Measurements from ENCODE around the gene ROR2. TPM values are rescaled to one million over a fixed set of nuclear protein-coding genes. Genes with fewer than 3 reads are reported as not detected.

Gene ROR2
- total RNA-seq, 1 experiment from 2014 or later: not detected

DNA sequence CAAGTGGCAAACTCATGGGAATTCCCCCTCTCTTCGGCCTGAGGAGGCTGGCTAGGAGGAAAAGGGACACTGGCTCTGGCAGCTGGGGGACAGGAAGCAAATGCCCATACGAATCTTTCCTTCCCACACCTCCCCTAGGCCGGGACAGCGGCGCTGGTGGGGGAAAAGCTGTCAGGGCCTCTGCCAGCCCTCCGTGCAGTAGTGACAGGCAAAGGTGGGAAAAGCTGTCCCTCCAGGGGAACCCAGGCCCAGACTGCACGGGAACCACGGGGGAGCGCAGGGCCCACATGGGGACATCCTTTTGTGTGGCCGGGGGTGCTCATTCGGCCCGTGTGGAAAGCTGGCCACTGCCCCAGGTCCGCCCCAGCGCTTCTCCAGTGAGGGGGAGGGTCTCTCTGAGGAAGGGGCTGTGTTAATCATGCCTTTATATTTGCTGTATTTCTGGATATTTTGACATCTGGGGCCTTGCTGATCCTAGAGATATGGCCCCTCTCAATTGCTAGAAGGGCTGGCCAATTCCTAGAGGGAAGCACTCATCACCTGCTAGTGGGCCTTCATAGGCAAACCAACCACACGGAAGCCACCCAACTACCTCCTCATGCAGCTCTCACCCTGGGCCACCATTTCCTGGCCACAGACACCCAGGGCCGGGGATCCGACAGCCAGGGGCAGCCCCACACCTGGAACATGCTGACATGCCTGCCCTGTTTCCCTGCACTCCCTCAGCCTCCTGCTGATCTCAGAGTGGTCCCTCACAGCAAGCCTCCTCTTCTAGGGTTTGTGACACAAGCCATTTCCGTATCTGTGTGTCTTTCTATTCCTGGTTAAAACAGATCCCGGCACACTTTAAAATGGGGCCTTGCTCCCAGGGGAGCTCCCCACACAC, 138.8 kb downstream of the ROR2 start:
- Histone ChIP-seq H3K36me3 (ENCODE audit: low read depth, low read length) (no peaks in the 10 kb centered on the region), H3K27me3 (ENCODE audit: low read length) (no peaks in the 10 kb centered on the region), H3K9ac (ENCODE audit: low read length) (no peak overlapping the region), H3K9me2 (replicated peaks; ENCODE audit: low read length) (no peaks in the 10 kb centered on the region), H3K9me3 (ENCODE audit: low read length) (no peaks in the 10 kb centered on the region), H3K4me1 (ENCODE audit: insufficient read depth, low read length) (no peaks in the 10 kb centered on the region), H3K4me3 (ENCODE audit: low read length) (no peak overlapping the region), H4K20me1 (ENCODE audit: low read length) (no peaks in the 10 kb centered on the region), H2AFZ (ENCODE audit: low read length) (no peak overlapping the region), H3K4me2 (ENCODE audit: low read length) (no peak overlapping the region), H3F3A (ENCODE audit: low read length, unreplicated experiment) (no peaks in the 10 kb centered on the region), H3K27ac (ENCODE audit: low read length) (no peak overlapping the region), H3K79me2 (ENCODE audit: low read length) (no peaks in the 10 kb centered on the region)
- no peak for TF ChIP-seq EZH2 (IDR thresholded peaks at IDR 0.05; ENCODE audit: low read length, unreplicated experiment)
- TF ChIP-seq EZH2phosphoT487 (IDR thresholded peaks at IDR 0.05; ENCODE audit: borderline replicate concordance, low read length): no peak
- TF ChIP-seq, protein P1, sequence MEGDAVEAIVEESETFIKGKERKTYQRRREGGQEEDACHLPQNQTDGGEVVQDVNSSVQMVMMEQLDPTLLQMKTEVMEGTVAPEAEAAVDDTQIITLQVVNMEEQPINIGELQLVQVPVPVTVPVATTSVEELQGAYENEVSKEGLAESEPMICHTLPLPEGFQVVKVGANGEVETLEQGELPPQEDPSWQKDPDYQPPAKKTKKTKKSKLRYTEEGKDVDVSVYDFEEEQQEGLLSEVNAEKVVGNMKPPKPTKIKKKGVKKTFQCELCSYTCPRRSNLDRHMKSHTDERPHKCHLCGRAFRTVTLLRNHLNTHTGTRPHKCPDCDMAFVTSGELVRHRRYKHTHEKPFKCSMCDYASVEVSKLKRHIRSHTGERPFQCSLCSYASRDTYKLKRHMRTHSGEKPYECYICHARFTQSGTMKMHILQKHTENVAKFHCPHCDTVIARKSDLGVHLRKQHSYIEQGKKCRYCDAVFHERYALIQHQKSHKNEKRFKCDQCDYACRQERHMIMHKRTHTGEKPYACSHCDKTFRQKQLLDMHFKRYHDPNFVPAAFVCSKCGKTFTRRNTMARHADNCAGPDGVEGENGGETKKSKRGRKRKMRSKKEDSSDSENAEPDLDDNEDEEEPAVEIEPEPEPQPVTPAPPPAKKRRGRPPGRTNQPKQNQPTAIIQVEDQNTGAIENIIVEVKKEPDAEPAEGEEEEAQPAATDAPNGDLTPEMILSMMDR (conservative IDR thresholded peaks at IDR 0.05; ENCODE audit: low read depth, low read length): no peak
- CTCF ChIA-PET: no interaction called here
- intact Hi-C loops (cut with micrococcal nuclease): no loop called here
- POLR2A ChIA-PET (ENCODE audit: unreplicated experiment): no interaction called here
- no TSS peak for BruUV-seq (replicated peaks)
- ATAC-seq (no peak), DNase-seq (no peak)

DNA sequence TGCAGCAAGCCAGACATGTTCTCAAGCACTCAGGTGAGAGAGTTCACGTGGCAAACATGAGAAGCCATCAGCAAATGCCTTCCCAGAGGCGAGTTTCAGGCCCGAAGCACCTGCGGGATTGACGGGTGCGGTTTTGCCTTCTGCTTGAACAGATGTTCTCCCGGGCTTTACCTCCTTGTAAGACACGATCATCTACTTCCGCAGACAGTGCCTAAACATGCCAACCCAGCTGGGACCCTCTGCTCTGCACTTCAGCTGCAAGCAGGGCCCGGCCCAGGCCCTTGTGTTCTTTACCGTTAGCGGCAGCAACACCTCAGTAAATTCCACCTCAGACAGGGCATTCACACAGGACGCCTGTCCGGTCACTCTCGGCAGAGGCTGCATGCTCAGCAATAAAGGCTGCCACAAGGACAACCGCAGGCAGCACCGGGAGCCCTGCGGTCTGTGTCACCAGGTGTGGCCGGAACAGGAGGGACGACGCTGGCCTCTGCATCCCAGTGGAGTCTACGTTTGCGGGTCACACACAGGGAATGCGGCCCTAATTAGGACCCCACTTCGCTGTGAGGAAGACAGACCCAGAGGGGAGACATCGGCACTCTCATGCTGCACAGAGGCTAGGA, 139.6 kb downstream of the ROR2 start:
- no peaks in the 10 kb centered on the region for H3K9me2 ChIP-seq (replicated peaks; ENCODE audit: low read length)
- no peaks in the 10 kb centered on the region for H3K9me3 ChIP-seq (ENCODE audit: low read length)
- no peak for ATAC-seq
- CTCF ChIA-PET: no interaction called here
- no peaks in the 10 kb centered on the region for H3K79me2 ChIP-seq (ENCODE audit: low read length)
- no peaks in the 10 kb centered on the region for H3F3A ChIP-seq (ENCODE audit: low read length, unreplicated experiment)
- intact Hi-C loops (cut with micrococcal nuclease): no loop called here
- H3K27ac ChIP-seq (ENCODE audit: low read length): no peak overlapping the region
- no peak for DNase-seq
- POLR2A ChIA-PET (ENCODE audit: unreplicated experiment): no interaction called here
- H3K4me2 ChIP-seq (ENCODE audit: low read length): no peak overlapping the region
- H3K36me3 ChIP-seq (ENCODE audit: low read depth, low read length): no peaks in the 10 kb centered on the region
- no peak overlapping the region for H3K9ac ChIP-seq (ENCODE audit: low read length)
- no peak overlapping the region for H3K4me3 ChIP-seq (ENCODE audit: low read length)
- no peaks in the 10 kb centered on the region for H3K27me3 ChIP-seq (ENCODE audit: low read length)
- no peak overlapping the region for H2AFZ ChIP-seq (ENCODE audit: low read length)
- TF ChIP-seq EZH2phosphoT487 (IDR thresholded peaks at IDR 0.05; ENCODE audit: borderline replicate concordance, low read length) (no peak), EZH2 (IDR thresholded peaks at IDR 0.05; ENCODE audit: low read length, unreplicated experiment) (no peak)
- TF ChIP-seq, protein P1 (conservative IDR thresholded peaks at IDR 0.05; ENCODE audit: low read depth, low read length): no peak
- BruUV-seq (replicated peaks): no TSS peak
- H3K4me1 ChIP-seq (ENCODE audit: insufficient read depth, low read length): no peaks in the 10 kb centered on the region
- H4K20me1 ChIP-seq (ENCODE audit: low read length): no peaks in the 10 kb centered on the region

All from PC-3 (cell line).